Ishikawa (cell line): Measurements from ENCODE around the gene SCNN1B.

Experiments
- CEBPB ChIP-seq: IDR thresholded peaks from 2 replicates; pipeline ENCODE4 v1.6.1; 2012
- CREB1 ChIP-seq: IDR thresholded peaks from 2 replicates; pipeline ENCODE4 v1.6.1; 2012; ENCODE audit warnings: low read depth
- EGR1 ChIP-seq: IDR thresholded peaks from 2 replicates; pipeline ENCODE4 v1.6.1; 2012
- EP300 ChIP-seq: IDR thresholded peaks from 2 replicates; pipeline ENCODE4 v1.6.1; 2012; ENCODE audit warnings: borderline replicate concordance
- FOXM1 ChIP-seq: IDR thresholded peaks from 2 replicates; pipeline ENCODE4 v1.6.1; 2012; ENCODE audit warnings: low read depth, borderline replicate concordance
- MAX ChIP-seq: IDR thresholded peaks from 2 replicates; pipeline ENCODE4 v1.6.1; 2012
- RAD21 ChIP-seq: IDR thresholded peaks from 2 replicates; pipeline ENCODE4 v1.6.1; 2012; ENCODE audit warnings: low read depth
- REST ChIP-seq: IDR thresholded peaks from 2 replicates; pipeline ENCODE4 v1.6.1; 2012; ENCODE audit warnings: low read depth, mild to moderate bottlenecking
- TAF1 ChIP-seq: IDR thresholded peaks from 2 replicates; pipeline ENCODE4 v1.6.1; 2012; ENCODE audit warnings: low read depth, mild to moderate bottlenecking
- TEAD4 ChIP-seq: IDR thresholded peaks from 2 replicates; pipeline ENCODE4 v1.6.1; 2012
- USF1 ChIP-seq: IDR thresholded peaks from 2 replicates; pipeline ENCODE4 v1.6.1; 2012
- YY1 ChIP-seq: IDR thresholded peaks from 2 replicates; pipeline ENCODE4 v1.6.1; 2012; ENCODE audit warnings: low read depth
- ZBTB7A ChIP-seq: IDR thresholded peaks from 2 replicates; pipeline ENCODE4 v1.6.1; 2012; ENCODE audit warnings: low read depth

DNA sequence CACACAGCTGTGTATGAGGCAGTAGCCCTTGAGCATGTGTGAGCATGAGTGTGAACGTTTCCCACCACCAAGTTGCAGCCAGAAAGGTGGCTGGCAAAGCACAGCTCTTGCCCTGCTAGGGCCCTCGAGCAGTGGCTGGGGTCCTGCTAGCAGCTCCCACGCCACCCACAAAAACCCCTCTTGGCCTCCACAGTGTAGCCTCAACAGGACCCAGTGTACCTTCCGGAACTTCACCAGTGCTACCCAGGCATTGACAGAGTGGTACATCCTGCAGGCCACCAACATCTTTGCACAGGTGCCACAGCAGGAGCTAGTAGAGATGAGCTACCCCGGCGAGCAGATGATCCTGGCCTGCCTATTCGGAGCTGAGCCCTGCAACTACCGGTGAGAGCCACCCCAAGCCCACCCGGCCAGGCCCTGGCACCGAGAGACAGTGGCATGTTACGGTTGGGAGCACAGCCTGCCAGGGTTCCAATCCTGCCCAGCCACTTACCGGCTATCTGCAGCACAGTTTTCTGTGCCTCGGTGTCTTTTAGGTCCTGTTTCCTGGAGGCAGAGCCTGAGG is 53.1 kb downstream of the SCNN1B start:
- TF ChIP-seq EP300 (no peak), REST (no peak), YY1 (no peak), ZBTB7A (no peak), TAF1 (no peak), MAX (no peak), FOXM1 (no peak), CREB1 (no peak), CEBPB (no peak), USF1 (no peak), RAD21 (no peak), EGR1 (no peak), TEAD4 (no peak)
